ENCODE results near the gene PBXIP1.

The PBXIP1 gene

GRCh38 chr1:154952664-154953063, 3.2 kb downstream of the PBXIP1 start:
- peaks cover 7% of the 10 kb centered on the region; the same call in 1 of the 2 replicates for H4K20me1 ChIP-seq (ENCODE audit: insufficient read depth, low read length)
- DNase-seq: no peak
- peak overlapping the region; percentile 15 for H3K27ac ChIP-seq (ENCODE audit: low read length)
- no peak overlapping the region for H2AFZ ChIP-seq (ENCODE audit: low read depth, low read length)
- H3K4me1 ChIP-seq (ENCODE audit: insufficient read depth, low read length): peaks cover 49% of the 10 kb centered on the region
- no peak overlapping the region for H3K9ac ChIP-seq (ENCODE audit: low read depth, low read length)
- TF ChIP-seq, protein P1, sequence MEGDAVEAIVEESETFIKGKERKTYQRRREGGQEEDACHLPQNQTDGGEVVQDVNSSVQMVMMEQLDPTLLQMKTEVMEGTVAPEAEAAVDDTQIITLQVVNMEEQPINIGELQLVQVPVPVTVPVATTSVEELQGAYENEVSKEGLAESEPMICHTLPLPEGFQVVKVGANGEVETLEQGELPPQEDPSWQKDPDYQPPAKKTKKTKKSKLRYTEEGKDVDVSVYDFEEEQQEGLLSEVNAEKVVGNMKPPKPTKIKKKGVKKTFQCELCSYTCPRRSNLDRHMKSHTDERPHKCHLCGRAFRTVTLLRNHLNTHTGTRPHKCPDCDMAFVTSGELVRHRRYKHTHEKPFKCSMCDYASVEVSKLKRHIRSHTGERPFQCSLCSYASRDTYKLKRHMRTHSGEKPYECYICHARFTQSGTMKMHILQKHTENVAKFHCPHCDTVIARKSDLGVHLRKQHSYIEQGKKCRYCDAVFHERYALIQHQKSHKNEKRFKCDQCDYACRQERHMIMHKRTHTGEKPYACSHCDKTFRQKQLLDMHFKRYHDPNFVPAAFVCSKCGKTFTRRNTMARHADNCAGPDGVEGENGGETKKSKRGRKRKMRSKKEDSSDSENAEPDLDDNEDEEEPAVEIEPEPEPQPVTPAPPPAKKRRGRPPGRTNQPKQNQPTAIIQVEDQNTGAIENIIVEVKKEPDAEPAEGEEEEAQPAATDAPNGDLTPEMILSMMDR (IDR thresholded peaks at IDR 0.05; ENCODE audit: borderline replicate concordance, extremely low read depth, low read length, poor library complexity, severe bottlenecking): no peak
- no peak for TF ChIP-seq EZH2 (IDR thresholded peaks at IDR 0.05; ENCODE audit: borderline replicate concordance, low read depth, low read length, severe bottlenecking)
- 0 out of 2 replicates have a peak overlapping the region, but pooled peaks have one; percentile 0 for H3K4me2 ChIP-seq (ENCODE audit: insufficient read depth, low read length)
- peaks cover 25% of the 10 kb centered on the region for H3K36me3 ChIP-seq (ENCODE audit: insufficient read depth, low read length)
- no peak overlapping the region for H3K4me3 ChIP-seq (ENCODE audit: low read depth in 1 of 2, low read length in 2 of 2)
- H3K27me3 ChIP-seq (ENCODE audit: insufficient read depth, low read length, poor library complexity): no peaks in the 10 kb centered on the region
- no peaks in the 10 kb centered on the region for H3K9me3 ChIP-seq (ENCODE audit: insufficient read depth, low read length, severe bottlenecking)
- H3K79me2 ChIP-seq (ENCODE audit: insufficient read depth, low read length): peaks cover 28% of the 10 kb centered on the region
- no peak for ATAC-seq (ENCODE audit: insufficient read depth, low read depth)

DNA sequence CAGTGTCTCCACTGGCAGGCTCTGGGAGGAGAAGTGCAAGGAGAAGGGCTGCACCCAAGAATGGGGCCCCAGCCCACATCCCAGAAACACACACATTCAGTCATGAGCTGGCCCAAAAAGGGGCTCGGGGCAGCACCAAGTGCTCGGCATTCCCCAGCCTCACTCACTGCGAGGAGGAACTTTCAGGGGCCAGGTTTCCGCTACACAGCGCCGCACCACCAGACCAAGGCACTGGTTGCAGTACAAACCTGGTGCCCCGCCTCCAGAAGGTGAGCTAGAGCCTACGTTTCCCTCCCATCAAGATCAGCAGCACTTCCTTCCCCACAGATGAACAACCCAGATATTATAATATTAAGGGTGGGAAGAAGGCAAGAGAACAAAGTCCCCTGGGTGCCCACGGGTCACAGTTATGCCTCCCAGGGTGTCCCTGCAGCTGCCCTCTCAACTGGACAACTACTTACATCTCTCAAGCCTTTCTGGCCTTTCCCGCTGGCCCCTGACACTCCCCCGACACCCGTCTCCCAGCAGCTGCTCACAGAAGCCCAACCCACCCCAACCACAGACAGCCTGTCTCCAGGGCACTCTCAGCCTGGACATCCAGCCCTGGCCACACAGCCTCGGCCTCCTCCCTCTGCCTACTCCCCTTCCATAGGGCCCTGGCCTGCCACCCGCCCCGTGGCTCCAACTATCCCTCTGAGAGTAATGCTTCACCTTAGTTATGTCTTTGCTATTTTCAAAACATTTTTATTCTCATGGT, 3.8 kb downstream of the PBXIP1 start:
- no peak overlapping the region for H3K4me2 ChIP-seq (ENCODE audit: insufficient read depth, low read length)
- H3K36me3 ChIP-seq (ENCODE audit: insufficient read depth, low read length): peaks cover 30% of the 10 kb centered on the region
- no peak overlapping the region for H3K9ac ChIP-seq (ENCODE audit: low read depth, low read length)
- H3K27ac ChIP-seq (ENCODE audit: low read length): no peak overlapping the region
- H3K27me3 ChIP-seq (ENCODE audit: insufficient read depth, low read length, poor library complexity): no peaks in the 10 kb centered on the region
- H2AFZ ChIP-seq (ENCODE audit: low read depth, low read length): no peak overlapping the region
- TF ChIP-seq EZH2 (IDR thresholded peaks at IDR 0.05; ENCODE audit: borderline replicate concordance, low read depth, low read length, severe bottlenecking): no peak
- TF ChIP-seq, protein P1 (IDR thresholded peaks at IDR 0.05; ENCODE audit: borderline replicate concordance, extremely low read depth, low read length, poor library complexity, severe bottlenecking): no peak
- no peak overlapping the region for H3K4me3 ChIP-seq (ENCODE audit: low read depth in 1 of 2, low read length in 2 of 2)
- H3K9me3 ChIP-seq (ENCODE audit: insufficient read depth, low read length, severe bottlenecking): no peaks in the 10 kb centered on the region
- ATAC-seq (ENCODE audit: insufficient read depth, low read depth): no peak
- H3K79me2 ChIP-seq (ENCODE audit: insufficient read depth, low read length): peaks cover 28% of the 10 kb centered on the region
- peaks cover 43% of the 10 kb centered on the region for H3K4me1 ChIP-seq (ENCODE audit: insufficient read depth, low read length)
- H4K20me1 ChIP-seq (ENCODE audit: insufficient read depth, low read length): peaks cover 7% of the 10 kb centered on the region; the same call in 1 of the 2 replicates
- DNase-seq: no peak

- no peak overlapping the region for H2AFZ ChIP-seq (ENCODE audit: low read depth, low read length)
- H3K4me1 ChIP-seq (ENCODE audit: insufficient read depth, low read length): peaks cover 11% of the 10 kb centered on the region
- no peaks in the 10 kb centered on the region for H3K9me3 ChIP-seq (ENCODE audit: insufficient read depth, low read length, severe bottlenecking)
- no peak for TF ChIP-seq EZH2 (IDR thresholded peaks at IDR 0.05; ENCODE audit: borderline replicate concordance, low read depth, low read length, severe bottlenecking)
- TF ChIP-seq, protein P1 (IDR thresholded peaks at IDR 0.05; ENCODE audit: borderline replicate concordance, extremely low read depth, low read length, poor library complexity, severe bottlenecking): no peak
- ATAC-seq (ENCODE audit: insufficient read depth, low read depth): no peak
- no peak overlapping the region for H3K4me3 ChIP-seq (ENCODE audit: low read depth in 1 of 2, low read length in 2 of 2)
- no peak overlapping the region for H3K4me2 ChIP-seq (ENCODE audit: insufficient read depth, low read length)
- H3K9ac ChIP-seq (ENCODE audit: low read depth, low read length): no peak overlapping the region
- no peak overlapping the region for H3K27ac ChIP-seq (ENCODE audit: low read length)
- H4K20me1 ChIP-seq (ENCODE audit: insufficient read depth, low read length): peaks cover 4% of the 10 kb centered on the region; the same call in 1 of the 2 replicates
- peaks cover 5% of the 10 kb centered on the region; the same call in 1 of the 2 replicates for H3K79me2 ChIP-seq (ENCODE audit: insufficient read depth, low read length)
- H3K27me3 ChIP-seq (ENCODE audit: insufficient read depth, low read length, poor library complexity): no peaks in the 10 kb centered on the region
- no peak for DNase-seq
- peaks cover 41% of the 10 kb centered on the region for H3K36me3 ChIP-seq (ENCODE audit: insufficient read depth, low read length)
These were observed 7.8 kb downstream of the PBXIP1 start for GRCh38 chr1:154948079-154948478.

Data from DND-41 (cell line).